ENCODE data around the gene TBCD. TPM values are rescaled to one million over a fixed set of nuclear protein-coding genes. Genes with fewer than 3 reads are reported as not detected.

The TBCD gene
- polyA plus RNA-seq, 3 donors from 2014 or later = 70.2 to 142 (median 99.7) TPM

DNA sequence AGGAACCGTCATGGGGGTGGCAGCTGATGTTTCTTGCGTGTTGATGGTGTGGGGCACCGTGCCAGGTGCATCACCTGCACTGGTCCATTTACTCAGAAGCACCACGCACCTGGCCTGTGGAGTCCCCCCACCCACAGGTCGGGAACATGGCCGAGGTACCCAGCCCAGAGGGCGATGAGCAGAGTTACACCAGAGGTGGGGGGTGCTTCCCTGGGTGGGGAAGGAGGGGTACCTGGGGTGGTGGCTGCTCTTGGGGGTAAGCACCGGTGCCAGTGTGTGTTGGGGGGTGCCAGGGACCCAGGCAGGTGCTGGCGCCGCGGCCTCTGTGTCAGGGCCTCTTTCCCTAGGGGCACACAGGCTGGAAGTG, 92.9 kb downstream of the TBCD start:
- Mint-ChIP-seq H3K36me3 (peaks cover 0 to 4% (median 3%) of the 10 kb centered on the region in 3 donors), H3K27me3 (ENCODE audit: low read depth in 3 of 3) (peaks cover 0 to 22% (median 0%) of the 10 kb centered on the region in 3 donors), H3K4me1 (peaks cover 23 to 30% of the 10 kb centered on the region in 2 donors), H3K4me3 (no peak overlapping the region), H3K27ac (peak overlapping the region in 1 of 6 donors; percentile 82), H3K9me3 (no peaks in the 10 kb centered on the region)
- no peak for DNase-seq

DNA sequence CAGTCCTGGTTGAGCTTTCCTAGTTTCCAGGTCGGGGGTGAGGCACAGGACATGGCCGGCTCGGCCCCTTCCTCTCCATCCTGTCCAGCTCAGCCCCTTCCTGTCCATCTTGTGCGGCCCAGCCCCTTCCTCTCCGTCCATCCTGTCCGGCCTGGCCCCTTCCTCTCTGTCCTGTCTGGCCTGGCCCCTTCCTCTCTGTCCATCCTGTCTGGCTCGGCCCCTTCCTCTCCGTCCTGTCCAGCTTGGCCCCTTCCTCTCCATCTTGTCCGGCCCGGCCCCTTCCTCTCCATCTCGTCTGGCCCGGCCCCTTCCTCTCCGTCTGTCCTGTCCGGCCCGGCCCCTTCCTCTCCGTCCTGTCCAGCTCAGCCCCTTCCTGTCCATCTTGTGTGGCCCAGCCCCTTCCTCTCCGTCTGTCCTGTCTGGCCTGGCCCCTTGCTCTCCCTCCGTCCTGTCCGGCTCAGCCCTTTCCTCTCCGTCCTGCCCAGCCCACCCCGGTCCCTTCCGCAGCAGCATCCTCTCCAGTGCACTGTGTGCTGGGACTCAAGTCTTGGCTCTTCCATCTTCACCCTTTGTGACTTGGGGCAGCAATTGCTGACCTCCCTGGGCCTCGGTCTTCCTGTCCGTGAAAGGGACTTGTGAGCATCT, 93.4 kb downstream of the TBCD start:
- peaks cover 0 to 4% (median 3%) of the 10 kb centered on the region in 3 donors for H3K36me3 Mint-ChIP-seq
- H3K4me1 Mint-ChIP-seq = peaks cover 23 to 31% of the 10 kb centered on the region in 2 donors
- no peaks in the 10 kb centered on the region for H3K9me3 Mint-ChIP-seq
- DNase-seq = no peak
- no peak overlapping the region for H3K4me3 Mint-ChIP-seq
- peak overlapping the region in 3 of 6 donors; percentile 56 to 82 (median 65) for H3K27ac Mint-ChIP-seq
- peaks cover 0 to 22% (median 0%) of the 10 kb centered on the region in 3 donors for H3K27me3 Mint-ChIP-seq (ENCODE audit: low read depth in 3 of 3)

DNA sequence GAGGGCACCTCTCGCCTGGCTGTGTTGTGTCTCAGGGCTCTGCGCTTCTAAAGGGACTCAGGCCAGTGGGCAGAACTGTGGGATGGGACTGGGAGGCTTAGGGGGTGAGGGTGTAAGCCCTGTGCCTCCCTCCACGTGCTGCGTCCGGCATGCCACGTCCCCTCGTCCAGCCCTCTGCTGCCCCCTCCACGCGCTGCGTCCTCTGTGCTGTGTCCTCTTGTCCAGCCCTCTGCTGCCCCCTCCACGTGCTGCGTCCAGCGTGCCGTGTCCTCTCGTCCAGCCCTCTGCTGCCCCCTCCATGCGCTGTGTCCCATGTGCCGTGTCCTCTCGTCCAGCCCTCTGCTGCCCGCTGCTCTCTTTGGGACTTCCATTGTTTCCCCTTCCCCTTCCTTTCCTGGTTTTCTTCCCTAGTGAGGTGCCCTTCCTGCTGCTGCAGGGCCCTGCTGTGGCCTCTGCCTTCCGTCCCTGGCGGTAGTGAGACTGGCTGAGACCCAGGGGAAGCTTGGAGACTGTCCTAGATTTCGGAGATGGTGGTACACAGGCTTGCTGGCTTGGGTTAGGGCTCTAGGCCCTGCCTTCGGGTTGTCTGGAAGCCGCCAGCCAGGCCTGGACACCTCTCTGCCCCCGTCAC, 94.3 kb downstream of the TBCD start:
- H3K27ac Mint-ChIP-seq = peak overlapping the region in 3 of 6 donors; percentile 57 to 82 (median 65)
- H3K4me1 Mint-ChIP-seq = peaks cover 26 to 39% of the 10 kb centered on the region in 2 donors
- peaks cover 0 to 4% (median 3%) of the 10 kb centered on the region in 3 donors for H3K36me3 Mint-ChIP-seq
- DNase-seq = no peak
- peaks cover 0 to 22% (median 0%) of the 10 kb centered on the region in 3 donors for H3K27me3 Mint-ChIP-seq (ENCODE audit: low read depth in 3 of 3)
- no peak overlapping the region for H3K4me3 Mint-ChIP-seq
- H3K9me3 Mint-ChIP-seq = no peaks in the 10 kb centered on the region

DNA sequence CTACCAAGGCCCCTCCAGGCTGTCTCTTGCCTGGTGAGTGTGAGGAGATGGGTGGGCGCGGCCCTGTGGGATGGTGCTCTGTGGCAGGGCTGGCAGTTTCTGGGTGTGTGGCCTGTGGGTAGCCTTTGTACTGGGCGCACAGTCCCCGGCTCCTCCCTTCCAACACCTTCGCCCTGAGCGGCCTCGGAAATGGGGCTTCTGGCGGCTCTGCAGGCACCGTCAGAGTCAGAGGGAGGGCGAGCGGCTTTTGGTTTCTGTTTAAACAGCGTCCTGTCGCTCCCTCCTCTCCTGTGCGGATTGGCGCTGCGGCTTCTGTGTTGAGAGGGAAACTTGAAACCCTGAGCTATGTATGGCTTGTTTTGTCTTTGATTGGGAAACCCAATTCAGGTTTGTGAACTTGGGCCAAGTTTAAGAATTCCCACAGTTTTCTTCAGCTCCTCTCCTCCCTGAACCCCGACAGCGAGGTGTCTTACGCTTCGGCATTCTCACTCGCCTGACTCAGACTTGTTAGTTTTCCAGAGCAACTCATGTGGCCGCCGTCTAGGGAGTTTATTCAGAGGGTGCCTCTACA, 96.2 kb downstream of the TBCD start:
- H3K4me1 Mint-ChIP-seq = peaks cover 29 to 47% of the 10 kb centered on the region in 2 donors
- peak overlapping the region; percentile 83 to 94 (median 90) for H3K4me3 Mint-ChIP-seq
- peak overlapping the region; percentile 92 to 97 (median 95) for H3K27ac Mint-ChIP-seq
- peak; percentile 89 to 91 (median 90) for DNase-seq
- peaks cover 0 to 22% (median 0%) of the 10 kb centered on the region in 3 donors for H3K27me3 Mint-ChIP-seq (ENCODE audit: low read depth in 3 of 3)
- peaks cover 0 to 8% (median 0%) of the 10 kb centered on the region in 3 donors for H3K36me3 Mint-ChIP-seq
- no peaks in the 10 kb centered on the region for H3K9me3 Mint-ChIP-seq

DNA sequence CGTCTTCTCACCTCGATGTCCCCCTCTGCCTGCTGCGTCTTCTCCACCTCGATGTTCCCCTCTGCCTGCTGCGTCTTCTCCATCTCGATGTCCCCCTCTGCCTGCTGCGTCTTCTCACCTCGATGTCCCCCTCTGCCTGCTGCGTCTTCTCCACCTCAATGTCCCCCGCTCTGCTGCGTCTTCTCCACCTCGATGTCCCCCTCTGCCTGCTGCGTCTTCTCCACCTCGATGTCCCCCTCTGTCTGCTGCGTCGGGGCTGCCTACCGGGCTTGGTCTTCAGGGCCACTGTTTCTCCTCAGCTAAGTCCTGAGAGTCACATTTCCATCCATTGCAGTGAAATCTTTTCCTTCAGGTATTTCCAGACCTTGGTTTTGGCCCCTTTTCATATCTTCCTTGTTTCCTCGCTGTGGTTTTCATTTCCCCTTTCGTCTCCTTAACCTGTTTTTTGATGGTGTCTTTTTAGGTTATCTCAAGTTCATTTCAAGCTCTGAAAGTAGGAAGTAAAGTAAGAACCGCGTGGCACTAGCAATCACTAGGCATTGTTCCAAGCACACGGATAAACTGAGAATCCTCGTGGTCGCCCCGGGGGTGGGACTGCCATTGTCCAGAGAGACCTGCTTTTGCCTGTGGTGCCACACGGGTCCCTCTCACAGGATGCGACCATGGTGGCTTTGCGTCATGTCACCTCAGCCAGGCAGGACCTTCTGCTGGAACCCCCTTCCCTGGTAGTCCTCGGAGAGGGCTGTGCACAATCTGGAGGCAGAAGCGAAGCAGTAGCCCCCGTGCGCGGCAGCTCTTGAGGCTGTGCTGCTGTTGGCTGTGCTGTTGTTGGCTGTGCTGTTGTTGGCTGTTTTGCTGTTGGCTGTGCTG, 97.4 kb downstream of the TBCD start:
- no peak for DNase-seq
- H3K4me1 Mint-ChIP-seq = peaks cover 30 to 53% of the 10 kb centered on the region in 2 donors
- H3K4me3 Mint-ChIP-seq = peak overlapping the region; percentile 36 to 71 (median 58)
- peak overlapping the region in 5 of 6 donors; percentile 42 to 95 (median 62) for H3K27ac Mint-ChIP-seq
- peaks cover 0 to 12% (median 9%) of the 10 kb centered on the region in 3 donors for H3K36me3 Mint-ChIP-seq
- peaks cover 0 to 21% (median 0%) of the 10 kb centered on the region in 3 donors for H3K27me3 Mint-ChIP-seq (ENCODE audit: low read depth in 3 of 3)
- H3K9me3 Mint-ChIP-seq = no peaks in the 10 kb centered on the region

DNA sequence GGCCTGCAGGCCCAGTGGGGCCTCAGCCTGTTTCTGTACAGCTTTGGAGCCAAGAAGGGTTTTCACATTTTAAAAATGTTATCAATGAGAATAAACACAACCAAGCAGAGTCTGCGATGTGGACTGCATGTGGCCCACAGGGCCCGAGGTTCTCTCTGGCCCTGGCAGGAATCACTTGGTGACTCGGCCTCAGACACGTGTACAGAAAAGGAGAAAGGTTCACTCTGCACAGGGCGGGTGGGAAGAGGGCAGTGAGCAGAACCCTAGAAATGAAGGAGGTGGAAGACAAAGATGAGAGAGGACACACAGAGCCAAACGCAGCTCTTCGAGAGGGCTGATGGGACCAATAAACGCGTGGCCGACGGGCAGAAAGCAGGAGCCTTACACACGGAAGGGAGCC, 99.5 kb downstream of the TBCD start:
- DNase-seq = no peak
- Mint-ChIP-seq H3K36me3 (peaks cover 0 to 15% (median 11%) of the 10 kb centered on the region in 3 donors), H3K9me3 (no peaks in the 10 kb centered on the region), H3K27ac (no peak overlapping the region), H3K27me3 (ENCODE audit: low read depth in 3 of 3) (peaks cover 0 to 13% (median 0%) of the 10 kb centered on the region in 3 donors), H3K4me1 (peaks cover 30 to 53% of the 10 kb centered on the region in 2 donors), H3K4me3 (no peak overlapping the region)

DNA sequence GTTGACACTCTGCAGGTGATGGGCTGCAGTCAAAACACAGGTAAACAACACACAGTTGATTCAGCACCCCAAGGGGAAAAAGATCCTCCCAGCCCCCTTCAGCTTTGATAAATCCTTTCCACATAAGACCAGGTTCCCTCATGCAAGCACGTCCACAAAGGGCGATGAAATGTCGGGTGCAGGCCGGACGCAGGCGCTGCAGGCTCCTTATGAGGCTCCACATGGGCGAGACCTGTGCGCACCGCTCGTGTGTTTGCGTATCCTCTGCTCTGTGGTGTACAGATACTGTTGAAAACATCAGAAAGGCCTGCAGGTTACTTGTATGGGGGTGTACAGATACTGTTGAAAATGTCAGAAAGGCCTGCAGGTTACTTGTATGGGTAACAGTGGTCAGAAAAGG, 102.4 kb downstream of the TBCD start:
- H3K27me3 Mint-ChIP-seq (ENCODE audit: low read depth in 3 of 3) = peaks cover 1 to 3% (median 2%) of the 10 kb centered on the region in 3 donors
- DNase-seq = no peak
- H3K4me1 Mint-ChIP-seq = peaks cover 30 to 55% of the 10 kb centered on the region in 2 donors
- peak overlapping the region in 1 of 5 donors; percentile 35 for H3K4me3 Mint-ChIP-seq
- H3K36me3 Mint-ChIP-seq = peaks cover 0 to 14% (median 11%) of the 10 kb centered on the region in 3 donors
- no peak overlapping the region for H3K27ac Mint-ChIP-seq
- no peaks in the 10 kb centered on the region for H3K9me3 Mint-ChIP-seq

DNA sequence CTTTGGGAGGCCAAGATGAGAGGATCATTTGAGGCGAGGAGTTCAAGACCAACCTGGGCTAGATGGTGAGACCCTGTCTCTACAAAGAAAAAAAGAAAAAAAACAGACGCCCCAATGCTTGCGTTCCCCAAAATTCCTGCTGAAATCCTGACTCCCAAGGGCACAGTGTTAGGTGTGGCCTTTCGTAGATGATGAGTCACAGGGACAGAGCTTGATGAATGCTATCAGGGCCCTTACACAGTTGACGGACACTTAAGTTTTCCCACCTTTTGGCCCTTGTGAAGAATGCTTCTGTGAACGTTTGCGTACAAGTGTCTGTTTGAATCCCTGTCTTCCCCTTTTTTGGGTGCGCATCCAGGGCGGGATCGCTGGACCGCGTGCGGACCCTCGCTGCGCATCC, 104.5 kb downstream of the TBCD start:
- H3K4me3 Mint-ChIP-seq = no peak overlapping the region
- peaks cover 0 to 15% (median 11%) of the 10 kb centered on the region in 3 donors for H3K36me3 Mint-ChIP-seq
- peaks cover 5 to 12% (median 11%) of the 10 kb centered on the region in 3 donors for H3K27me3 Mint-ChIP-seq (ENCODE audit: low read depth in 3 of 3)
- DNase-seq = no peak
- H3K4me1 Mint-ChIP-seq = peaks cover 43 to 61% of the 10 kb centered on the region in 2 donors
- no peak overlapping the region for H3K27ac Mint-ChIP-seq
- no peaks in the 10 kb centered on the region for H3K9me3 Mint-ChIP-seq

DNA sequence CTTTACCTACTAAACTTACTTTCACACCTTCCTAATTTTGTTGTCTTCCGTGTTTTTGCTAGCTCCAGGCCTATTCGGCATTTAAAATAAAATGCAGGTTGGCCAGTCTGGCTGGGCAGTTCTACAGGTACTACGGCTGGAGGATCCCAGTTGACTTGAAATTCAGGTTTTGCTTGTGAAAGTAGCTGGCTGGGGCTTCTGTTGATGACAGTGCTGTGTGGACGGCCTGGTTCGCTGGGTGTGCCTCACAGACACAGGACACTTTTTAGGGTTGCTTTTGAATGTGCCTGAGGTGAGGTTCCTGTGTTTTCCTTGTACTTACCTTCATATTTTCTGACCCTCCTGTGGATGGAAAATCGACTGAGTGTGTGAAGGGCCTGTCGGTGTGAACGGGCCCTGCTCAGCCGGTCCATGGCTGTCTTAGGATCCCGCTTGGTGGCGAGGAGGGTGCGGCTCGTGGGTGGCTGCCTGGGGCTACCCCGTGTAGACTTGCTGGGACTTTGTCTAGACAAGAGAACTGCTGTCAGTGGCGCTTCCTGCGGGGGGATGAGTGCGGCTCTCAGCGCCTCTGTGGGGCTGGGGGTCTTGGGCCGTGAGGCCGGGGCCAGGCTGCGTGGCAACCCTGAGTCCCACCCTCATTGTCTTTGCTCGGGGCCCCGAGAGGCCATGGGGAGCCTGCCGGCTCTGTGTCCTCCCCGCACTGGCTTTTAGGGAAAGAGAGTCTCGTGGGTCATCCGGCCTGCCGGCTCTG, 106.7 kb downstream of the TBCD start:
- peak; percentile 56 to 65 (median 59) for DNase-seq
- peaks cover 5 to 13% (median 12%) of the 10 kb centered on the region in 3 donors for H3K27me3 Mint-ChIP-seq (ENCODE audit: low read depth in 3 of 3)
- peaks cover 56 to 69% of the 10 kb centered on the region in 2 donors for H3K4me1 Mint-ChIP-seq
- H3K27ac Mint-ChIP-seq = peak overlapping the region; percentile 96 to 100 (median 98)
- H3K4me3 Mint-ChIP-seq = peak overlapping the region; percentile 65 to 94 (median 76)
- peaks cover 0 to 10% (median 10%) of the 10 kb centered on the region in 3 donors for H3K36me3 Mint-ChIP-seq
- H3K9me3 Mint-ChIP-seq = no peaks in the 10 kb centered on the region

DNA sequence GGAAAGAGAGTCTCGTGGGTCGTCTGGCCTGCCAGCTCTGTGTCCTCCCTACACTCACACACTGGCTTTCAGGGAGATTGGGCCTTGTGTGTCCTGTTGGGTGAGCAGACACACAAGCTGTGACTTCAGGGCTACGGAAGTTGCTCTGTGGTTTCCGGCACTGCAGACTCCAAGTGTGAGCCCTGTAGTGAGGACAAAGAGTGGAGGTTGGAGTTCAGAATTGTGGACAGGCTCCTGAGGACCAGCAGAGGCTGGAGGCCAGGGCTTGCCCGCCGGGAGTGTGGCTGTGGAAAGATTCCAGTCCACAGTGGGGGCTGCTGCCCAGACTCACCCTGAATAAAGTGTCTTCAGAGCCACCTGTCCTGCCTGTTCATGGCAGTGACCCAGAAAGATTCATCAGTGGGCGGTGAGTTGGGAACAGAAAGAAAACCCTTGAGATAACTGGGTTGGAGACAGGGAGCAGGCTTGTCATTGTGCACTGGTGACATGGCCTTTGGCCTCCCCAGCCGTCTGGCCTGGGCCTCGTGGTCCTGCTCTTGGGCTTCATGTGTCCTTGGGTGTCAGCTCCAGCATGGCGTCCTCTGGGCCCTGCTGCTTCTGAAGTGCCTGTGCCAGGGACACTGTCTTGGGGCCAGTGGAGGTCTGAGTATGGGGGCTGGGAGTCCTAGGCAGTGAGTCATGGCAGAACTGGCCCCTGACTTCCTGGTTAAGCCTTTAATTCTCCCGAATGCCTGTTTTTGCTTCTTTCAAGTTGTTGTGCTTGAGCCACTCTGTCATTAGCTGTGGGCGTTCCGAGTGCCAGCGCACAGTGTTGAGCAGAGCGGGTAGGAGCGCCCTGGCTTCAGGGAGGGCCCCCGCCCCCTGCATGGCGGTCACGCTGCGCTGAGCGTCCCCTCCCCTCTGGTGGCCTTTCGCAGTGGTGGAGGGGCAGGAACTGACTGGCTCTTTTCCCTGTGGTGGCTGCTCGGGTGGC, 107.9 kb downstream of the TBCD start:
- H3K4me3 Mint-ChIP-seq = peak overlapping the region; percentile 76 to 94 (median 85)
- peaks cover 5 to 18% (median 15%) of the 10 kb centered on the region in 3 donors for H3K27me3 Mint-ChIP-seq (ENCODE audit: low read depth in 3 of 3)

DNA sequence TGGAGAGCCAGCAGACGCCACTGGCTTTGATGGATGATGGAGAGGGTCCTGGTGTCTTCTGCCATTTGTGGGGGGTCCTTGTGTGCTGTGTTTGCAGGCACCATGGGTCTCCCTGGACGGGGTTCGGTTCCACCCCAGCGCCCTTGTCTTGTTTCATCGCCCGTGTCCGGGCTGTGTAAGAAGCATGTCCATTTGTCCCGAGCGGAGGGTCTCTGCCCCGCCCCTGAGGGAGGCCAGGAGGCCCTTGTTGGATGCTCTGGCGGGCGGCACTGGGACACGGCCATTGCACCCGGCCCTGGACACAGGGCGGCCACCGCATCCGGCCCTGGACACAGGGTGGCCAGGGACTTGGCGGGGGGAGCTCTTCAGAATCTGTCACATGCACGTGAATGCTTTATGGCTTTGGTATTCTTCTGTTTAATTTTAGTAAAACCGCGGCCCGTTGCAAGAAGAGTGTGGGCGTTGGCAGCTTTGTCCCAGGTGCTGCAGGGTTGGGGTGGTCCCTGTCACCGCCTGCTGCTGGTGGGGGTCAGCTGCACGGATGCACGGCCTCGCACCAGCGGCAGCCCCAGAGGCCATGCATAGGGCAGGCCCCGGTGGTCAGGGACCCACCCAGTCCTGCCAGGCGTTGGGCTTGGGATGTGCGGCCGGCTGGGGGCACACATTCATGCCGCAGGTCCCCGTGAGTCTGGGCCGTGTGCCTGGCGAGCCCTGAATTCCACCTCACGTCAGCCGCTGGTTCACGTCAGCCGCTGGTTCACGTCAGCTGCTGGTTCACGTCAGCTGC, 108.9 kb downstream of the TBCD start:
- Mint-ChIP-seq H3K36me3 (peaks cover 0 to 3% (median 0%) of the 10 kb centered on the region in 3 donors), H3K4me1 (peaks cover 76 to 82% of the 10 kb centered on the region in 2 donors), H3K4me3 (peak overlapping the region; percentile 76 to 94 (median 85)), H3K27me3 (ENCODE audit: low read depth in 3 of 3) (peaks cover 5 to 19% (median 15%) of the 10 kb centered on the region in 3 donors), H3K27ac (peak overlapping the region; percentile 96 to 100 (median 98)), H3K9me3 (no peaks in the 10 kb centered on the region)
- no peak for DNase-seq

More for the DNA sequence above, 107.9 kb downstream of the TBCD start:
- Mint-ChIP-seq H3K4me1 (peaks cover 66 to 73% of the 10 kb centered on the region in 2 donors), H3K9me3 (no peaks in the 10 kb centered on the region), H3K27ac (peak overlapping the region; percentile 96 to 100 (median 98)), H3K36me3 (peaks cover 0 to 3% (median 0%) of the 10 kb centered on the region in 3 donors)
- peak; percentile 69 to 73 (median 71) for DNase-seq
